Activated effector memory CD4-positive, alpha-beta T cell treated with Interleukin-2 at 50 U/mL for 16 hours (primary cell): Measurements from ENCODE around the gene LIN28B.
"Not testable (repeated sequence)": the region's sequence is repeated elsewhere in the genome, so short reads cannot be mapped to it uniquely, and the experiment has no call there.

Source experiments
- DNase-seq: peaks from one replicate; pipeline ENCODE4 v3.0.0-alpha.2; 2020

The LIN28B gene

DNA sequence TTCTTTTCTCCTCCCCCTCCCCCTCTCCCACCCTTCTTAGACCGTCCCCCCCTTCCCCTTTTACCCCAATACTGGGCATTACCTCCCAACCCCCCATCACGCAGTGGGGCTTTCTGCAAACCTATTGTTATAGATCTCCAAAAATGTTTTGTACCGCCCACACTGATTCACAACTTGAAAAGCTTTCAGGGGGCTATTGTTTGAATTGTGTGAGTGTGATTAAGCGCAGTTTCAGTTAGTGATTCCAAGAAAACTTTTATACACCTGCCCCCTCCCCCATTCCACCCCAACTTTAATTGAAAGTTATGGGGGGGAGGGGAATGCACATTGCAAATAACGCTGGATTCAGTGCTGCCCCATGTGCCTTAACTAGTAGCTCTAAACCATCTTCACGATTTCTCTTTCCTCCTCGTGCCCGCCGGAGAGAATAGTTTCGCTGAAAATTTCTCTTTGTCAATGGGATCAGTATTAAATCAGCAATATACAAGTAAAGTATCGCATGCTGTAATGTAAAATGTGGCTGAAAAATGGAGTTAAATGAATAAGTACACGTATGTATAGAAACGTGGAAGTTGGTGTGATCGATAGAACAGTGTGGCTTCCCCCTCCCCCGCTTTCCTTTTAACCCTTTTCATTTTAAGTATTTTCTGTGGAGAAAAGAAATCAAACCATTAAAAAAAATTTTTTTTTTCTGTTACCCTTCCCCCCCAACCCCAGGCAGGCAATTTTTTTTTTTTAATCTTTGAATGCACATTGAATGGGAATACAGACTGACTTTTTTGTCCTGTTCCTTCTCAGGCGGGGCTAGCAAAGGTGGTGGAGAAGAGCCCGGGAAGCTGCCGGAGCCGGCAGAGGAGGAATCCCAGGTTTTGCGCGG is 632 bp downstream of the LIN28B start:
- DNase-seq, result no peak

DNA sequence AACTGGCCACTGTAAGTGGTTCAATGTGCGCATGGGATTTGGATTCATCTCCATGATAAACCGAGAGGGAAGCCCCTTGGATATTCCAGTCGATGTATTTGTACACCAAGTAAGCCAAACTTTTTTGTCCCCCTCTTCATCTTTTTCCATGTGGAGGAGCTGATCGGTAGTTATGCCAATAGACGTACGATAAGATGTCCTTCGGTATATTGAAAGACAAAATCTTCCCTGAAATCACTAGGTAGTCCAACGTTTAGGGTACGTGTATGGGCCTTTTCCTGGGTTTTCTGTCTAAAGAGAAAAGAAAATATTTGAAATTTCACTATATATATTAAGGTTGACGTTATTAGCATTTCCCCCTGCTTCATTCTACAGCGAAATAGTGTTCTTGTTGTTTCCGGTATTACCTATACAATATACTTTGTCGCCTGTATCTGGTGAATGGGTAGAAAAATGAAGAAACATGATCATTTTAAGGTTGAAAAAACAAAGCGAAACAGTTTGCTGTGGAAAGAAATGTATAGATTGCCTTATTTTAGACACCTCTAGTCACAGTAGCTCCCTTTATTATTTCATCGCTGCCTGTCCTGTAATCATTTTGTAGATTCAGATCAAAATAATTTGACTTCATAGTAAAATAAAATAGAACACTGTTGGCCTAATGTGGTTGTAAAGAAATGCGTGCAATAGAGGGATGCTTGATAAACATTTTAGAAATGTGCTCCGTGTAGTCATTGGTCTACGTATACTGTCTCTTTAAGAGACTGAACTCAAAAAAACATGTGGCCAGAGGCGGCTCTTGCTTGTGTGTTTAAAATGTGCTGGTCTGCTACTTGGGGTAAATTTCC is 1.5 kb downstream of the LIN28B start:
- no peak for DNase-seq

DNA sequence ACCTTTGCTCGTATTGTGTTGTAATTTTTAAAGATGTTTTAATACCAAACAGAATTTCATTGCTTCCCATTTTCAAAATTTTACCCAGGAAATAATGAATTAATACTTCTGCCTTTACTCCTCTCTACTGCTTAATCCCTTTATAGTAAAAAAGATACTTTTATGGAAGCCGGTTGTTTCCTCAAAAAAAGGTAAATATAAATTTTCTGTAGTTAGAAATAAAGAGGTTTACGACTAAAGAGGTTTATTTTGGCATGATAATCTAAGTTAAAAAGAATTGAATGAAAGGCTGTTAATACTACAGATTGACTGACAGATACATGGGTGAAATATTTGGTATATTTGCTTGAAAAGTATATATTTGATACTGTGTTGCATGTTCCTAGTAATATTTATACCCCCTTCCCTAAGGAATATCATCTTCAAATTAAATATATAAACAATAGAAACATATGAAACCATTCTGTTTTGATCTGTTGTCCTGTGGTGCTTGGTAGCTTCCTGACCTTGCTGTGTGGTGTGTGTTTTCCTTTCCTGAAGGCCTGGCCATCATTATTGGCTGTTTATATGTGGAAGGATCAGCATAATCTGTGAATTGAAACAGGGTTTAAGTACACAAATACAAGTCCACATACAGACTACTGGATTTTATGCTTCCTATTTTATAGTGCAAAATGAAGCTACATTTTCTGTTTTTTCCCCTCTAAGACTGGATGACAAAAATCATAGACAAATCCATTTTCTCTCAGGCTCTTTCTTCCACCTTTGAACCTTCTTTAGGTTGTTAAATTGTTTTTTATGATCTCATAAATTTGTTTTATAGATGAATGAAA is 2.3 kb downstream of the LIN28B start:
- DNase-seq, result no peak

DNA sequence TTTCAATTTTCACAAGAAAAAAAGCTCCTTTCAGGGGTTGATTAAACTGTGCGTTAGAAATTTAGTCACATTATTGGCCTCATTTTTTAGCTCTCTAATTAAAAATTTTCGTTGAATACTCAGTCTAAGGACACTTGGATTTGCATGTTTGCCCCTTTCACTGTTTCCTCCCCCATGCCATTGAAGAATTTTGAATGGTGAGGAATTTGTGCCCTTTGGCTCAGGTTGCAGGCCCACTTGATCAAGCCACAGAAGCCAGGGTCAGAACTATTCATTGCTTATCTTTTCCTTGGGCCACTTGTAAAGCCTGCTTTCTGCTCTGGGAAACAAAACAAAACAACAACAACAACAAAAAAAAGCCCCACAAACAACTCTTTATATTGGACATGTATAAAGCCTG is 12.2 kb downstream of the LIN28B start:
- DNase-seq, result no peak

DNA sequence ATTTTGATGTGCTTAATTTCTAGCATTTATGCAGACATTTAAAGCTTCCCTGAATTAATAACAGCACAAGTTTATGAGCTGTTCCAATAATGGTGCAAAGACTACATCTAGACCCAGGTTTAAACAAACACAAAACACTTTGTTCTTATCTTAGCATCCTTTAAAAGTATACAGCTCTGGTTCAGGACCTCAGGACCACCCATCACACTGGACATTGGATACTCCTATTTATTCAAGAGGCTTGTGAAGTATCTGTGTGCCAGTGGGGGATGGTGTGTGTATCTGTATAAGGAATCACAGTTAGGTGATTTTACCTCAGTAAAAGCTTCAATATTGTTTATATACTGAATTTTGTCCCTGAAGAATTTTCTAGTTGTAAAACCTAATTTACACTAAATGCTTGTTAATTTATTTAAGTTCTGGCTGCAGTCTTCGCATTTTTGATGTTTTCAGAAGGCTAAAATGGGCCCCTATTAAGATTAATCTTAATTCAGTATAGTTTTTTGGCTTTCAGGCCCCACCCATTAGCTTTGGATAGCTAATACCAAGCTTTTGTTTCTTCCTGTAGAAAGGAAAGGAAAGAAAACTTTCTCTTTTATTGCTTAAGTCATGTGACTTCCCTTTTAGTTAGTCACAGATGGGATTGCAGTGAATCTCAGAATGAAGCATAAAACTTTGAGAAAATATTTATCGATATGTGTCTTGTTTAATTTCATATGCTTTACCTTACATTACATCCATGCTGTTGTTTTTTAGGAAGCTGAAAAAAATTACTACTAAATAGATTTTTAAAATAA is 13.1 kb downstream of the LIN28B start:
- DNase-seq, result no peak

DNA sequence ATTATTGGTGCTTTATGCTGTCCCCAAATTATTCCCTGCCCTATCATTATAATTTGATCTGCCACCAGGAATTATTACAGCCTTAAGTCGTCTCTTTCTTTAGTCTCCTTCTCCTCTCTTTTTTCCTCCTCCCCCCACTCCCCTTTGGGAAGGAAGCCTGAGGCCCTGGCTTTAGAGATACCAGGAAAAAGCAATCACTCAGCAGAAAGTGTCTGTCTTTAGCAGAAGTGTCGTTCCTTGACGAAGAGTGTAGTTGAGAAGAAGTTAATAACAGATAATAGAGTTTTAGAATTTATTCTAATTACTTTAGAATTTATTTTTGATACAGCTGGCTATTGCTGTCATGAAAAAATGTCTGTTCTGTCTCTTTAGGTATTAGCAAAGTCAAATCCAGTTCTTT is 16.5 kb downstream of the LIN28B start:
- no peak for DNase-seq

DNA sequence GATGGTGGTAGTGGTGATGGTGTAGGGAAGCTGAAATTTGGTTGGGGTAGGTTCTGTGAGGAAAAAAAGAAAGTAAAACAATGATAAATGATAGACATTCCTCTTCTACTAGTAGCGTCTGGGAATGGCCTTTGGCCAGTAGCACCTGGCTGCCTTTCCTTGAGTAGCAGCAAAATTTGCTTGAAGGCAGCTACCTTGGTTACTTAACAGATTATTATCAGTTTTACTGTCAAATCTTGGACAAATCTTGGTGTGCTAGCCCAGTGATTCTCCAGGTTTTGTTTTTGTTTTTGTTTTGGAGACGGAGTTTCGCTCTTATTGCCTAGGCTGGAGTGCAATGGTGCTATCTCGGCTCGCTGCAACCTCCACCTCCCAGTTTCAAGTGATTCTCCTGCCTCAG is 26.4 kb downstream of the LIN28B start:
- DNase-seq, result no peak

DNA sequence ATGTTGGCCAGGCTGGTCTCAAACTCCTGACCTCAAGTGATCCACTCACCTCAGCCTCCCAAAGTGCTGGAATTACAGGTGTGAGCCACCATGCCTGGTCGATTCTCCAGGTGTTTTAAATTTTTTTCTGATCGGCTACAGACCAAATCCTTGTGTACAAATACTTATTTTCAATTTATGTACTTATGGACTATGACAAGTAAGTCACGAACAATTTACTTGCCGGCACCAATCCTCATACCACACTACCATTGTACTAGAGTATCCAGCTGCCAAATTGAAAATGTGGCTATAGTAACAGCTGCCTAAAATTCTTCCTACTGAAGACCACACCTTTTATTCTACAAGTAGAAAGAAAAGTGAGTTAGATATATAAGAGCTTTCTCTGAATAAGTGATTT is 26.9 kb downstream of the LIN28B start:
- DNase-seq, result no peak

DNA sequence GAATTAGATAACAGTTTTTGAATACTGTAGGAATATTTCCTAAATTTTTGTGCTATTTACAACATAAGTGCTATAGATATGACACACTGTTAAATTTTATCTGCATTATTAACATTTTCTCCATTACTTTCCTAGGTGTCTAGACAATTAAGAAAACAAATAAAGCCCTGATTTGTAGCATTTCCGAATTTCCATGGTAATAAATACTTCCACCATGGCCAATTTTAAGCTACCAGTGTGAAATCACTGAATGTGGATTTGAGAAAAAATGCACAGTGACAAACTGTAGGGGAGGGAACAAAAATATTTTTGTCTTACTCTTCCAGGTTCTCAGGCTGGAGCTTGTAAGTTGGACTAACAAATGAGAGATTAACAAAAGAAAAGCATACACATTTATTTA is 27.9 kb downstream of the LIN28B start:
- DNase-seq, result no peak

DNA sequence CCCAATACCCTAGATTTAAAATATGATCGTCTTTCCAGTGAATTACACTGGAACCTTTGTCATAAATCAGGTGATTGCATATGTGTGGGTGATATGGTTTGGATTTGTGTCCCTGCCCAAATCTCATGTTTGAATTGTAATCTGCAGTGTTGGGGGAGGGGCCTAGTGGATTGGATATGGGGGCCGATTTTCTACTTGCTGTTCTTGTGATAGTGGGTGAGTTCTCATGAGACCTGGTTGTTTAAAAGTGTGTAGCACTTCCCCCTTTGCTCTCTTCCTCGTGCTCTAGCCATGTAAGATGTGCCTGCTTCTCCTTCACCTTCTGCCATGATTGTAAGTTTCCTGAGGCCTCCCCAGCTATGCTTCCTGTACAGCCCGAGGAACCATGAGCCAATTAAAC is 29.0 kb downstream of the LIN28B start:
- not testable (repeated sequence) for DNase-seq

DNA sequence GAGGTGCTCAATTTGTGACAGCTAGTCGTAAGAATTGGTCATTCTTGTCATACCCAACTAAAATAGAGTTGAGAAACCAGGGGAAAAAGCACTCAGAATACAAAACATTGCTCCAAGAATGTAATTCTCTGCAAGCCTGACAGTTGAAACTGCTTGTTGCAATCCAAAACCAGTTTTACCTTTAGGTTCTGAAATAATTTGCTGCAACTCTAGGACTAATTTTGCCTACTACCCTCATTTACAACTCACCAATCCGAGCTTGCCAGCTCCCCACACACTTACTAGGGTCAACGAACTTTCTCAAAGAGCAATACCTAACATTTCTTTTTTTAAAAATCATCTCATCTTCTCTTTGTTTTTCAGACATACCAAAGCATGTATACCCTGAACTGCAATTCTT is 29.7 kb downstream of the LIN28B start:
- no peak for DNase-seq

DNA sequence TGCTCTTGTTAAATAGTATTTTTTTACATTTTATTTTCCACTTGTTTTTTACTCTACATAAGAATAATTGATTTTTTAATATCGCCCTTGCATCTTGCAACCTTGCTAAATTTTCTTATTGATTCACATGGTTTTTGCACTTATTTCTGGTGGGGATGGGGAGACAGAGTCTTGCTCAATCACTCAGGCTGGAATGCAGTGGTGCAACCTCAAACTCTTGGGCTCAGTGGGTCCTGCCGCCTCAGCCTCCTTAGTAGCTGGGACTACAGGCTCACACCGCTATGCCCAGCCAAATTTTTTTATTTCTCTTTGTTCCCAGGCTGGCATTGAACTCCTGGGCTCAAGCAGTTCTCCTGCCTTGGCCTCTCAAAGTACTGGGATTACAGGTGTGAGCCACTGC is 30.3 kb downstream of the LIN28B start:
- no peak for DNase-seq

DNA sequence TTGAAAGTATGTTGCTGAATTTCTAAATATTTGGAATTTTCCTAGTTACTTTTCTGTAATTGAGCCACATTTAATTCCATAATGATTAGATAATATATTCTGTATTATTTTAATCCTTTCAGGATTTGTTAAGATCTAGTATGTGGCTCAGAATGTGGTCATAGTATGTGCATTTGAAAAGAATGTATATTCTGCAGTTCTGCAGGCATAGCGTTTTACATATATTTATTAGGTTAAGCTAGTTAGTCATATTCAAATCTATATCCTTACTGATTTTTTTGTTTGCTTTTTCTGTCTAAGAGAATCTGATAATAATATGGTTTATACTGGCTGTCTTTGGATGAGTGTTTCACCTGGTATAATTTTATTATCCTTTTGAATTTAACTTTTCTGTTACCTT is 33.2 kb downstream of the LIN28B start:
- DNase-seq, result no peak

DNA sequence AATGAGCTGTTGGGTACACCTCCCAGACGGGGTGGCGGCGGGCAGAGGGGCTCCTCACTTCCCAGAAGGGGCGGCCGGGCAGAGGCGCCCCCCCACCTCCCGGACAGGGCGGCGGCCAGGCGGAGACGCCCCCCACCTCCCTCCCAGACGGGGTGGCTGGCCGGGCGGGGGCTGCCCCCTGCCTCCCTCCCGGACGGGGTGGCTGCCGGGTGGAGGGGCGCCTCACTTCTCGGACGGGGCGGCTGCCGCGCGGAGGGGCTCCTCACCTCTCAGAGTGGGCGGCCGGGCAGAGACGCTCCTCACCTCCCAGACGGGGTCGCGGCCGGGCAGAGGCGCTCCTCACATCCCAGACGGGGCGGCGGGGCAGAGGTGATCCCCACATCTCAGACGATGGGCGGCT is 34.2 kb downstream of the LIN28B start:
- DNase-seq, result not testable (repeated sequence)

DNA sequence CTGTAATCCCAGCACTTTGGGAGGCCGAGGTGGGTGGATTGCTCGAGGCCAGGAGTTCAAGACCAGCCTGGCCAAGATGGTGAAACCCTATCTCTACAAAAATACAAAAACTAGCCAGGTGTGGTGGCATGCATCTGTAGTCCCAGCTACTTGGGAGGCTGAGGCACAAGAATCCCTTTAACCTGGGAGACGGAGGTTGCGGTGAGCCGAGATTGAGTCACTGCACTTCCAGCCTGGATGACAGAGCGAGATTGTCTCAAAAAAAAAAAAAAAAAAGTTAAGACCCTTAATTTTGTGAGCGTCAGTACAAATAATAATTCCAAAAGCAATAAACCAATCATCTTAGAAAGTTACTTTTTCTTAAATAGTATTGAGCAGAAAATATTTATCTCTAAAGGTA is 36.7 kb downstream of the LIN28B start:
- not testable (repeated sequence) for DNase-seq

DNA sequence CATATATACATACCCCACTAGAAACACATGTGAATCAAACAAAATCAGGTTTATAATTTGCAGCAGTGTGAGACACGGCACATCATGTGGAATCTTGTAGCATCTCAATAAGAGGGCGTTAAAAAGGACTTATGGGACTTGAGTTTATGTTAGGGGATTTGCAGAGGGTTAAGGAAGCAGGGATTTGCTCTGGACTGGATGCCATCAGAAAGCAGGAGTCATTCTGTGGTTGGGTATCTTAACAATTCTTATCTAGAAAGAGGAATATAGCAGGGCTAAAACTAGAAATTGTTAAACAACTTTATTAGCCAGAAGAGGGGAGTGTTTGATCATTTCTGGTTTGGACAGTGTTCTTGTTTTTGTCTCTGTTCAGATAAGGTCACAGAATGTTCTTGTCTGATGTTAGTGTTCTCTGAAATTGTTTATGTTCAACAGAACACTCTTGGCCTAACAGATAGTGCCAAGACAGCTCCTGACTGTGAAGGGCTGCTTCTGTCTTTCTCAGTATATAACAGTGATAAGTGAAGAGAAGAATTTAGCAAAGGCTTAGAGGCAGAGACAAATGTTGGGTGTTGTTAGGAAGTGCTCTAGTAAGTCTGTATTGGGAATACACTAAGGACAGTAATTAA is 39.2 kb downstream of the LIN28B start:
- DNase-seq, result no peak

DNA sequence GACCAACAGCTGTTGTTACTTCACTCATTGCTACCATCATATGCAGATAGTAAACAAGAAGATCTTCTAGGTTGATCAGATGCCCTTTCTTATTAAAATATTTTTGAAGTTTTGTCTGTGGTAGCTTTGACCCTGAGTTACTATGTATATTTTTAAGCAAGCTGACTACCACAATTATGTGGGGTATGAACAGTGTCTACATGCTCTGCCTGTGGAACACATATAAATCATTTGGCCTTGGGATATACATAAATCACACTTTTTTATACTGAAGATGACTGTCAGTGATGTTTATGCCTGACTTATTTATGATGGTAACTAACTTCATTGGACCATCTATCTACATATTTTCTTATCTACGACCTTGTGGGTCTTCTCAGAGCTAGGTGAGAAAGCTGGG is 44.2 kb downstream of the LIN28B start:
- no peak for DNase-seq

DNA sequence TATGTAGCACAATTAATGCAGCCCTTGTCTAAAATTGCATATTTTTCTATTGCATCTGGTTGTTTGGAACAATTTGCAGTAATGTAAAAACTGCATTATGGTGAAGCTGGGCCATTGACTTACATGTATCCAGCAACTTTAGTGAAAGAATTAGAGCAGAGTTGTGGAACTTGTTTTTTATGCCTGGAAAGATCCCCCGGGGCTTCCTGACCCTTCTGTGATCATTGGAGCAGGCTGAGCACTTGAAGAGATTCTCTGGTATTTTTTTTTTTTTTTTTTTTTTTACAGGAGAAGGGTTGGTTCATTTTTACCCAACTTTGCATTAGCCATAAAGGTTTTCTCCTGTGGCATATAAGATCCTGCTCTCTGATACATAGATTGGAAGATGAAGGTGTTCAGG is 45.0 kb downstream of the LIN28B start:
- DNase-seq, result no peak

DNA sequence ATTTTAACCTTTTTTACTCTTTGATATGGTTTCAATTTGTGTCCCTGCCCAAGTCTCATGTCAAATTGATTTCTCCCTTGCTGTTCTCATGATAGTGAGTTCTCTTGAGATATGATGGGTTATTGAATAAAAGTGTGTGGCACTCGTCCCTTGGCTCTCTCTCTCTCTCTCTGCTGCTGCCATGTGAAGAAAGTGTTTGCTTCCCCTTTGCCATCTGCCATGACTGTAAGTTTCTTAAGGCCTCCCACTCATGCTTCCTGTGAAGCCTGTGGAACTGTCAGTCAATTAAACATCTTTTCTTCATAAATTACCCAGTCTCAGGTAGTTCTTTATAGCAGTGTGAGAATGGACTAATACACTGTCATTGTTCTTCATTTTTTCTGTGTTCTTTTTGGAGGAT is 48.5 kb downstream of the LIN28B start:
- DNase-seq, result no peak

DNA sequence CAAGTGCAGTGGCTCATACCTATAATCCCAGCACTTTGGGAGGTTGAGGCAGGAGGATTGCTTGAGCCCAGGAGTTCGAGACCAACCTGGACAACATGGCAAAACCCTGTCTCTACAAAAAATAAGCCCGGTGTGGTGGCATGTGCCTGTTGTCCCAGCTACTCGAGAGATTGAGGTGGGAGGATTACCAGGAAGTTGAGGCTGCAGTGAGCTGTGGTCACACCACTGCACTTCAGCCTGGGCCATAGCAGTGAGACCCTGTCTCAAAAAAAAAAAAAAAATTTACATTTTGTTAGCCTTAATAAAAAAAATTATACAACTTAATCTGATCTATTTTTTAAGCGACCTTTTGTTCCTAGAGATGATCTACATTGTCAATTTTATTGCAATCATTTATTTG is 56.6 kb downstream of the LIN28B start:
- DNase-seq, result not testable (repeated sequence)

DNA sequence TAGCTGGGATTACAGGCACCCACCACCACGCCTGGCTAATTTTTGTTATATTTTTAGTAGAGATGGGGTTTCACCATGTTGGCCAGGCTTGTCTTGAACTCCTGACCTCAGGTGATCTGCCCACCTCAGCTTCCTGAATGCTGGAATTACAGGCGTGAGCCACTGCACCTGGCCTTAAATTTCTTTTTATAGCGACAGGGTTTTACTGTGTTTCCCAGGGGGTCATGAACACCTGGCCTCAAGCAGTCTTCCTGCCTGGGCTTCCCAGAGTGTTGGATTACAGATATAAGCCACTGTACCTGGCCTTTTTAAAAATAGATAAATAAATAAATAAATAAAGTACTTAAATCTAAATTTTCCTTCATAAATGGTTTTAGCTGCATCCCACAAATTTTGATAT is 57.5 kb downstream of the LIN28B start:
- DNase-seq, result no peak

DNA sequence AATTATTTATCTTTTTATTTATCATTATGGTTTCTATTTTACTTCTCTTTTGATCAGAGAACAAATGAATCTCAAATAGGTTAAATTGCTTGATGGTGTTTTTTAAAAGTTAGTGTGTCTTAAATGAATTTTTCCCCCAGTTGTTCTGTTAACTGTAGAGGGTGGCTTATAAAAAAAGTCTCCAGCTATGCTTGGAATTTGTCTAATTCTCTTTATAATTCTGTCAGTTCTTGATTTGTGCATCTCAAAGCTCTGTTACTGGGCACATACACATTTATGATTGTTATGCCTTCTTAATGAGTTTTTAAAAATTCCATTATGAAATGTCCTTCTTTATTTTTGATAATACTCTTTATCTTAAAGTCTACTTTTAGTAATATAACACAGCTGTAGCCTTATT is 58.0 kb downstream of the LIN28B start:
- DNase-seq, result no peak
